ENCODE measurements around the gene PLXNC1. TPM values are rescaled to one million over a fixed set of nuclear protein-coding genes. Genes with fewer than 3 reads are reported as not detected.

The PLXNC1 gene
- total RNA-seq, 1 experiment from 2014 or later: 1.3 TPM

GRCh38 chr12:94255428-94255827 is 107.1 kb downstream of the PLXNC1 start:
- Mint-ChIP-seq H3K9me3 (ENCODE audit: low read depth, unreplicated experiment) (no peaks in the 10 kb centered on the region), H3K4me1 (ENCODE audit: low read depth, unreplicated experiment) (no peaks in the 10 kb centered on the region), H3K27me3 (ENCODE audit: unreplicated experiment) (peaks cover 1% of the 10 kb centered on the region), H3K27ac (ENCODE audit: unreplicated experiment) (no peak overlapping the region), H3K4me3 (ENCODE audit: low read depth, unreplicated experiment) (no peak overlapping the region), H3K36me3 (ENCODE audit: insufficient read depth, unreplicated experiment) (no peaks in the 10 kb centered on the region)
- intact Hi-C loops (cut with micrococcal nuclease; ENCODE audit: unreplicated experiment): no loop called here
- CTCF ChIA-PET: no interaction called here
- BruUV-seq (replicated peaks): no TSS peak
- no peak for TF ChIP-seq CTCF (IDR thresholded peaks at IDR 0.05; ENCODE audit: unreplicated experiment)
- no peak for DNase-seq

- Mint-ChIP-seq H3K27me3 (ENCODE audit: unreplicated experiment) (no peaks in the 10 kb centered on the region), H3K4me3 (ENCODE audit: low read depth, unreplicated experiment) (no peak overlapping the region), H3K4me1 (ENCODE audit: low read depth, unreplicated experiment) (no peaks in the 10 kb centered on the region), H3K36me3 (ENCODE audit: insufficient read depth, unreplicated experiment) (peaks cover 8% of the 10 kb centered on the region), H3K9me3 (ENCODE audit: low read depth, unreplicated experiment) (no peaks in the 10 kb centered on the region), H3K27ac (ENCODE audit: unreplicated experiment) (no peak overlapping the region)
- intact Hi-C loops (cut with micrococcal nuclease; ENCODE audit: unreplicated experiment): no loop called here
- DNase-seq: no peak
- CTCF ChIA-PET: no interaction called here
- no TSS peak for BruUV-seq (replicated peaks)
- TF ChIP-seq CTCF (IDR thresholded peaks at IDR 0.05; ENCODE audit: unreplicated experiment): no peak
Measured at GRCh38 chr12:94258593-94258992, 110.2 kb downstream of the PLXNC1 start.

GRCh38 chr12:94260017-94260416 is 111.6 kb downstream of the PLXNC1 start:
- H3K27ac Mint-ChIP-seq (ENCODE audit: unreplicated experiment): no peak overlapping the region
- intact Hi-C loops (cut with micrococcal nuclease; ENCODE audit: unreplicated experiment): no loop called here
- no peaks in the 10 kb centered on the region for H3K9me3 Mint-ChIP-seq (ENCODE audit: low read depth, unreplicated experiment)
- DNase-seq: no peak
- no peak overlapping the region for H3K4me3 Mint-ChIP-seq (ENCODE audit: low read depth, unreplicated experiment)
- H3K4me1 Mint-ChIP-seq (ENCODE audit: low read depth, unreplicated experiment): no peaks in the 10 kb centered on the region
- peaks cover 8% of the 10 kb centered on the region for H3K36me3 Mint-ChIP-seq (ENCODE audit: insufficient read depth, unreplicated experiment)
- no peaks in the 10 kb centered on the region for H3K27me3 Mint-ChIP-seq (ENCODE audit: unreplicated experiment)
- no TSS peak for BruUV-seq (replicated peaks)
- TF ChIP-seq CTCF (IDR thresholded peaks at IDR 0.05; ENCODE audit: unreplicated experiment): no peak
- CTCF ChIA-PET: no interaction called here

GRCh38 chr12:94260717-94261116 is 112.3 kb downstream of the PLXNC1 start:
- Mint-ChIP-seq H3K36me3 (ENCODE audit: insufficient read depth, unreplicated experiment) (peaks cover 8% of the 10 kb centered on the region), H3K27me3 (ENCODE audit: unreplicated experiment) (no peaks in the 10 kb centered on the region), H3K4me3 (ENCODE audit: low read depth, unreplicated experiment) (no peak overlapping the region), H3K9me3 (ENCODE audit: low read depth, unreplicated experiment) (no peaks in the 10 kb centered on the region), H3K27ac (ENCODE audit: unreplicated experiment) (no peak overlapping the region), H3K4me1 (ENCODE audit: low read depth, unreplicated experiment) (no peaks in the 10 kb centered on the region)
- intact Hi-C loops (cut with micrococcal nuclease; ENCODE audit: unreplicated experiment): no loop called here
- CTCF ChIA-PET: interaction anchor here (0.6 kb wide), 1 partner anchor 49 kb away, joined by 3 read pairs; no protein-coding TSS in a partner anchor
- no peak for TF ChIP-seq CTCF (IDR thresholded peaks at IDR 0.05; ENCODE audit: unreplicated experiment)
- no peak for DNase-seq
- no TSS peak for BruUV-seq (replicated peaks)

Measured in Calu3 (cell line).